RWPE2 (cell line): ENCODE results near the gene CPEB4.

Experiments used
- ATAC-seq: fragments of 200-7000 bp; cut with Tn5 transposase; 3 replicates; pipeline ENCODE4 v1.9.1; 2021; ENCODE audit warnings: low read depth
- DNase-seq: peaks from one replicate; pipeline ENCODE4 v3.0.0-alpha.2; 2020; ENCODE audit warnings: low spot score
- H3K27ac ChIP-seq: fragments of 450-650 bp; 2 replicates; pipeline ENCODE4 v1.5.1; 2017; ENCODE audit warnings: mild to moderate bottlenecking; ENCODE audit not compliant: poor library complexity, severe bottlenecking
- H3K27me3 ChIP-seq: fragments of 250-450 bp; sonication (Bioruptor Pico); 2 replicates; pipeline ENCODE4 v1.5.1; 2021; ENCODE audit warnings: mild to moderate bottlenecking, moderate library complexity; ENCODE audit not compliant: insufficient read depth, poor library complexity, severe bottlenecking
- H3K36me3 ChIP-seq: fragments of 250-450 bp; sonication (Bioruptor Pico); 2 replicates; pipeline ENCODE4 v1.5.1; 2020; ENCODE audit warnings: low read depth, mild to moderate bottlenecking, moderate library complexity
- H3K4me1 ChIP-seq: fragments of 250-450 bp; sonication (Bioruptor Pico); 2 replicates; pipeline ENCODE4 v1.5.1; 2021; ENCODE audit warnings: mild to moderate bottlenecking, moderate library complexity; ENCODE audit not compliant: insufficient read depth, poor library complexity, severe bottlenecking
- H3K4me3 ChIP-seq: fragments of 250-450 bp; sonication (Bioruptor Pico); 2 replicates; pipeline ENCODE4 v1.5.1; 2021; ENCODE audit warnings: mild to moderate bottlenecking, moderate library complexity; ENCODE audit not compliant: severe bottlenecking
- H3K9me3 ChIP-seq: fragments of 250-450 bp; sonication (Bioruptor Pico); 2 replicates; pipeline ENCODE4 v1.5.1; 2021; ENCODE audit warnings: mild to moderate bottlenecking, moderate library complexity; ENCODE audit not compliant: severe bottlenecking
- TF ChIP-seq, protein P1 (sequence below): fragments of 450-650 bp; IDR thresholded peaks from one replicate; pipeline ENCODE4 v1.5.1; 2017; ENCODE audit warnings: mild to moderate bottlenecking, moderate library complexity; ENCODE audit not compliant: poor library complexity, severe bottlenecking

CPEB4 gene

DNA sequence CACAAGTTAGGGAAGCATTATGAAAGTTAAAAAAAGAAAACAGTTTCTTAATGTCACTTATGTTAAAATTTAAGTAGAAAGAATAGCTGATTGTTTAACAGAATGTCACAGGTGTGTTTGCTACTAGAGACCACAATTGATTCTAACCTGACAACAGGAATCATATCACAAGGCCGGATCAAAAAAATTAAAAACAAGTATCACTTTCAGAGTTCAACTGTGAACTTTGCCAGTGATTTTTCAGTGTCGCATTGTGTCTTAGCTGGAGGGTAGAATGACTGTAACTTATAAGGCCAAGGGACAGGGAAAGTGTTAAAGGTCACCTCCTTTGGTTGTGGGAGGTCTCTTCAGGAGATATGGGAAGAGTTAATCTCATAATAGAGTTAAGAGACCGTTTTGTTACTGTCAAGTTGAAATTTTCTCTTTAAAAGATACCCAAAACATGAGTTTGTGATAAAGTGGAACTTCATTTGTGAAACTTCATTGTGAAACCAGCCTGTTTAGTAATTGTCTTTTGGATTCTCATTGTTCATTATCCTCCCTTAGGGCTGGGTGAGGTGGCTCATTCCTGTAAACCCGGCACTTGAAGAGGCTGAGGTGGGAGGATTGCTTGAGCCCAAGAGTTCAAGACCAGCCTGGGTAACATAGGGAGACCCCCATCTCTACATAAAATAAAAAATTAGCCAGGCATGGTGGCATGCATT lies 40.9 kb downstream of the CPEB4 start:
- Histone ChIP-seq H3K4me1 (peaks cover 4% of the 10 kb centered on the region), H3K9me3 (no peaks in the 10 kb centered on the region), H3K27ac (no peak overlapping the region), H3K27me3 (no peaks in the 10 kb centered on the region), H3K36me3 (no peaks in the 10 kb centered on the region), H3K4me3 (no peak overlapping the region)
- ATAC-seq: no peak
- TF ChIP-seq, protein P1, sequence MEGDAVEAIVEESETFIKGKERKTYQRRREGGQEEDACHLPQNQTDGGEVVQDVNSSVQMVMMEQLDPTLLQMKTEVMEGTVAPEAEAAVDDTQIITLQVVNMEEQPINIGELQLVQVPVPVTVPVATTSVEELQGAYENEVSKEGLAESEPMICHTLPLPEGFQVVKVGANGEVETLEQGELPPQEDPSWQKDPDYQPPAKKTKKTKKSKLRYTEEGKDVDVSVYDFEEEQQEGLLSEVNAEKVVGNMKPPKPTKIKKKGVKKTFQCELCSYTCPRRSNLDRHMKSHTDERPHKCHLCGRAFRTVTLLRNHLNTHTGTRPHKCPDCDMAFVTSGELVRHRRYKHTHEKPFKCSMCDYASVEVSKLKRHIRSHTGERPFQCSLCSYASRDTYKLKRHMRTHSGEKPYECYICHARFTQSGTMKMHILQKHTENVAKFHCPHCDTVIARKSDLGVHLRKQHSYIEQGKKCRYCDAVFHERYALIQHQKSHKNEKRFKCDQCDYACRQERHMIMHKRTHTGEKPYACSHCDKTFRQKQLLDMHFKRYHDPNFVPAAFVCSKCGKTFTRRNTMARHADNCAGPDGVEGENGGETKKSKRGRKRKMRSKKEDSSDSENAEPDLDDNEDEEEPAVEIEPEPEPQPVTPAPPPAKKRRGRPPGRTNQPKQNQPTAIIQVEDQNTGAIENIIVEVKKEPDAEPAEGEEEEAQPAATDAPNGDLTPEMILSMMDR: no peak
- DNase-seq: no peak

DNA sequence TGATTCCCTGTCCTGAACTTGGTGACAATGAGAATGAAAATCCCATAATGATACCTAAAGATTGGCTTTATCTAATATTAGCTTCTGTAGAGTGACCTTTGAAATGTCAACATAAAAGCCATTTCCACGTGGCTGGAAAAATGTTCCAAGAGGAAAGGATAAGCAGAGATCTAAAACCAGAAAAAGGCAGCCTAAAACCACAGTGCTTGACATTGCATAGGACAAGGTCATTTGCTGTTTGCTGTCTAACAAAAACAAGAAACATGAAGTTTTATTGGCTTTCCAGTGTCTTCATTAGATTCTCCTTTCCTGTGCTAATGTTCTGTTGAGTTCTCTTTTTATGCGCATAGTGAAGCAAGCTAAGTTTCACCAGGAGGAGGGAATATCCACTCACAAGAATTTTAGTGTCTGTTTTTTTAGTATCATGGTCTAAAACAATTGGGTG lies 44.6 kb downstream of the CPEB4 start:
- H3K36me3 ChIP-seq: no peaks in the 10 kb centered on the region
- H3K4me1 ChIP-seq: no peaks in the 10 kb centered on the region
- ATAC-seq (no peak), DNase-seq (no peak)
- TF ChIP-seq, protein P1: no peak
- no peaks in the 10 kb centered on the region for H3K9me3 ChIP-seq
- H3K4me3 ChIP-seq: no peak overlapping the region
- H3K27me3 ChIP-seq: no peaks in the 10 kb centered on the region
- H3K27ac ChIP-seq: no peak overlapping the region

DNA sequence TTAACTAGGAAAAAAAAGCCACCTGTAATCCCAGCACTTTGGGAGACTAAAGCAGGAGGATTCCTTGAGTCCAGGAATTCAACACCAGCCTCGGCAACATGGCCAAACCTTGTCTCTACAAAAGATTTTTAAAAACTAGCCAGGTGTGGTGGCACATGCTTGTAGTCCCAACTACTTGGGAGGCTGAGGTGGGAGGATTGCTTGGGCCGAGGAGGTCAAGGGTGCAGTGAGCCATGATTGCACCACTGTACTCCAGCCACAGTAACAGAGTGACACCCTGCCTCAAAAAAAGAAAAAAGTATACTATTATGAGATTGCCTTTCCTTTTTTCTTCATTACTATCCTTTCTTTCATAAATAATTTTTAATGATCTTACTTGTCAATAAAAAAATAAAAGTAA lies 45.8 kb downstream of the CPEB4 start:
- Histone ChIP-seq H3K9me3 (no peaks in the 10 kb centered on the region), H3K4me3 (no peak overlapping the region), H3K27me3 (no peaks in the 10 kb centered on the region), H3K27ac (no peak overlapping the region), H3K4me1 (no peaks in the 10 kb centered on the region), H3K36me3 (no peaks in the 10 kb centered on the region)
- DNase-seq: no peak
- TF ChIP-seq, protein P1: no peak
- no peak for ATAC-seq

DNA sequence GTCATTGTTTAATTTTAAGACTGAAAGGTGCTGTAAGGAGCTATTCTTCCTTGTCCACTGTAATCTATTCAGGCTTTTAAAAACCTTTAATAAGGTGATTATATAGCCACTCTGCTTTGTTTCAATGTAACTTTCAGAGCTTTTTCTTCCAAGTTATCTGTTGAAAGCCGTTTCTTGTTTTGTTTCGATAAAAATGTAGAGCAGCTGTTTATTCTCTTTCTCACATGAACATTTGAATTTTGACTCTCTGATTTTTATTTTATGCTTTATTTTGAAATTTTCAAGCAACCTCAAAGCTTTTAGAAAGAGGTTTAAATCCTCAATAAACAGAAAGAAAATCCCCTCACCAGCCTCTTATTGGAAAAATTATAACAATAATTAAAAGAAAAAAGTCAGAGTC lies 47.2 kb downstream of the CPEB4 start:
- DNase-seq (no peak), ATAC-seq (no peak)
- H3K36me3 ChIP-seq: no peaks in the 10 kb centered on the region
- no peaks in the 10 kb centered on the region for H3K4me1 ChIP-seq
- no peaks in the 10 kb centered on the region for H3K9me3 ChIP-seq
- TF ChIP-seq, protein P1: no peak
- no peak overlapping the region for H3K27ac ChIP-seq
- H3K4me3 ChIP-seq: no peak overlapping the region
- H3K27me3 ChIP-seq: no peaks in the 10 kb centered on the region

GRCh38 chr5:173940269-173940668 lies 52.1 kb downstream of the CPEB4 start:
- TF ChIP-seq, protein P1: no peak
- Histone ChIP-seq H3K4me3 (no peak overlapping the region), H3K27me3 (no peaks in the 10 kb centered on the region), H3K36me3 (no peaks in the 10 kb centered on the region), H3K4me1 (no peaks in the 10 kb centered on the region), H3K27ac (no peak overlapping the region), H3K9me3 (no peaks in the 10 kb centered on the region)
- DNase-seq (no peak), ATAC-seq (no peak)
